Measurements from ENCODE around the gene ASCC1. TPM values are rescaled to one million over a fixed set of nuclear protein-coding genes. Genes with fewer than 3 reads are reported as not detected.
"Not testable (repeated sequence)": the region's sequence is repeated elsewhere in the genome, so short reads cannot be mapped to it uniquely, and the experiment has no call there.

Gene ASCC1
- polyA plus RNA-seq, 4 donors: 40.8 to 49.2 (median 47.8) TPM

DNA sequence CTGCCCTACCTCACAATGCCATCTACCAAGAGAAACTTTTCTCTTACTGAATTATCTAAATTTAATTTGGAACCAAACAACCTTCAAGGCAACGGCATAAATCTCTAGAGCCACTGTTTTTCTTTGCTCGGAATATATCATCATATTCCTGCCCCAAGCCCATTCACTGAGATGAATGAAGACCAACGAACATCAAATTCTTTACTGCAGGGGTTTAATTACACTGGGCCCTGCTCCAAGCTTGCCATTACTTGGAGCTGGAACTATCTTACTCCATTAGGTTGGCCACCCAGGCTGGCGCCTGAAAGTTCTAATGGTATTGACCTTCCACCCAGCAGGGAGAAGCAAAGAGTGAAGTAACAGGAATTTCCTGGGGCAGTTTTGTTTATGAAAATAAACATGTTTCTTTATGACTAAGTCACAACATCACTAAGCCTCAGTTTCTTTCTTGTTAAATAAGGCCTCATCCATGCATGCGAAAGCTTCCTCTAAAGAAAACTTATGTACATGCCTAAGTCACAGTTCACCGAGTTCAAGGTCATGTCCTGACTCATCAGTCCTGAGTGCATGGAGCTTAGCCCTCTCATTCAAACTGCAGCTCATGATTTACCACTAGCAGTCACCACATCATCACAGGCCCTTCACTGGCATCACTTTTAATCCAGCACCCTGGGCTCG is 42.3 kb downstream of the ASCC1 start:
- no peak for DNase-seq (ENCODE audit: low read depth in 4 of 4, low spot score in 3 of 4)

DNA sequence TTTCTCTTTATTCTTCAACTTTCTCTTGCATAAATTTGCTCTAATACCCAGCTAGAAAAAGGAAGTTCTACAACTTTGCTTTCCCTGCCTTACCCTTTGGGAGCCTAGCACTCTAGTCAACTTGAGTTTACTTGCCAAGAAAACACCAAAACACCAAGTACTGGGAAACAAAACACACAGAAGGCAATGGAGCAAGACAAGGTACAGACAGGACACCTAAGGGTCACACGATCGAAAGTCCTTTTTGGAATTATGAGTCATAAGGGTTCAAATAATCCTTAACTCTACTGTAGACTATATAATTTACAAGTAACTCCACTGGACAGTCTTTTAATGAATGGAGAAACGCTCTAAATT is 42.8 kb downstream of the ASCC1 start:
- no peak for DNase-seq (ENCODE audit: low read depth in 4 of 4, low spot score in 3 of 4)

- no peak for DNase-seq (ENCODE audit: low read depth in 4 of 4, low spot score in 3 of 4)
Observed at GRCh38 chr10:72171175-72171630, 44.9 kb downstream of the ASCC1 start.

DNA sequence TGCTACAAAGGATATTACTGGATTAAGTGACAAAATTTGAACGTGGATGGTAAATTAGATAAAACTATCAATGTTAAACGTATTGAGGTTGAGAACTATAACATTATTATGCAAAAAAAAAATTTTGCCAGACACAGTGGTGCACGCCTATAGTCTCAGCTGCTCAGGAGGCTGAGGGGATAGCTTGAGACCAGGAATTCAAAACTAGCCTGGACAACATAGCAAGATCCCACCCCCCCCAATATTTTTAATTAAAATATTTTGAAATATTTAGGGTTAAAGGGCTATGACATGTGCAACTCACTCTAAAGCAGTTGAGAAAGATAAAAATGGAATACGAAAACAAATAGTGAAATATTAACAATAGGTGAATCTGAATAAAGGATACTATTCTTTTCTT is 45.3 kb downstream of the ASCC1 start:
- no peak for DNase-seq (ENCODE audit: low read depth in 4 of 4, low spot score in 3 of 4)

GRCh38 chr10:72170263-72170662 is 45.8 kb downstream of the ASCC1 start:
- no peak for DNase-seq (ENCODE audit: low read depth in 4 of 4, low spot score in 3 of 4)

DNA sequence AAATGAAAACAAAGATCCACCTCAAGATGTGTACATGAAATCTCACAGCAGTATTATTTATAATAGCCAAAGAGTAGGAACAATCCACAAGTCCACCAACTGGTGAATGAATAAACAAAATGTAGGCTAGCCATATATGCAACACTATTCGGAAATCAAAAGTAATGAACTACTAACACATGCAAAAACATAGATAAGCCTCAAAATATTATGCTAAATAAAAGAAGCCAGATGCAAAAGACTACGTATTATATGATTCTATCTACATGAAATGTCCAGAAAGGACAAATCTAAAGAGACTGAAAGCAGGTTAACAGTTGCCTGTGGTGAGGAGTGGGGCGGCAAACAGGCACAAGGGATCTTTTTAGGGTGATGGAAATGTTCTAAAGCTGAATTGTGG is 49.0 kb downstream of the ASCC1 start:
- DNase-seq (ENCODE audit: low read depth in 4 of 4, low spot score in 3 of 4): no peak

DNA sequence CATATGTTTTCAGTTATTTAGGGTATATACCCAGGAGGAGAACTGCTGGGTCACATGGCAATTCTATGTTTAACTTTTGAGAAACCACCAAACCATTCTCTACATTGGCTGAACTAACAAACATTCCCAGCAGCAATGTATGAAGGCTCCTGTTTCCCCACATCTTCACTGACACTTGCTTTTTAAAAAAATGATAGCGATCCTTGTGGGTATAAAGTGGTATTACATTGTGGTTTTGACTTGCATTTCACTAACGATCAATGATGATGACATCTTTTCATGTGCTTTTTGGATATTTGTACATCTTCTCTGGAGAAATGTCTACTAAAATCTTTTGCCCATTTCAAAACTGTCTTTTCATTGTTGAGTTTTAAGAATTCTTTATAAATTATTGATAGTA is 51.5 kb downstream of the ASCC1 start:
- DNase-seq (ENCODE audit: low read depth in 4 of 4, low spot score in 3 of 4): no peak

GRCh38 chr10:72162978-72163377 is 53.1 kb downstream of the ASCC1 start:
- DNase-seq (ENCODE audit: low read depth in 4 of 4, low spot score in 3 of 4): no peak

DNA sequence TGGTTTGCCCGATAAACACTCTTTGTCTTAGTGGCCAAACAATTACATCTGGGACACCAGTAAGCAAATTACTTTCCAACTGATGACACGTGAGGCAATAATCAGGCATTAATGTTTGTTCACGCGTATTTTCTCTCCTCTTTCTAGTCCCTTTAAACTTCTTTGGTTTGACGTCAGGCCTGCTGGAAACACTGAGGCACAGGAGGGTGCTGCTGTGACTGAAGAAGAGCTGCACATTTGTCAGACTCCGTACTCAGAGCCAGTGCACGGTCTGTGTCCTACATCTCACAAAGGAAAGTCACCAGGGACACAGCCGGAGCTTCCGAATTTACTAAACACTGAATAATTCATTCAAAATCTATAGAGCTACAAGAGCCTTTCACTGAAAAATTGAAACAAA is 57.9 kb downstream of the ASCC1 start:
- DNase-seq (ENCODE audit: low read depth in 4 of 4, low spot score in 3 of 4): no peak

- no peak for DNase-seq (ENCODE audit: low read depth in 4 of 4, low spot score in 3 of 4)
Observed at GRCh38 chr10:72156223-72156622, 59.9 kb downstream of the ASCC1 start.

- DNase-seq (ENCODE audit: low read depth in 4 of 4, low spot score in 3 of 4): no peak
Observed at GRCh38 chr10:72152286-72152685, 63.8 kb downstream of the ASCC1 start.

- not testable (repeated sequence) for DNase-seq (ENCODE audit: low read depth in 4 of 4, low spot score in 3 of 4)
Observed at GRCh38 chr10:72150746-72151478, 65.2 kb downstream of the ASCC1 start.

GRCh38 chr10:72147324-72147584 is 68.8 kb downstream of the ASCC1 start:
- DNase-seq (ENCODE audit: low read depth in 4 of 4, low spot score in 3 of 4): not testable (repeated sequence)

DNA sequence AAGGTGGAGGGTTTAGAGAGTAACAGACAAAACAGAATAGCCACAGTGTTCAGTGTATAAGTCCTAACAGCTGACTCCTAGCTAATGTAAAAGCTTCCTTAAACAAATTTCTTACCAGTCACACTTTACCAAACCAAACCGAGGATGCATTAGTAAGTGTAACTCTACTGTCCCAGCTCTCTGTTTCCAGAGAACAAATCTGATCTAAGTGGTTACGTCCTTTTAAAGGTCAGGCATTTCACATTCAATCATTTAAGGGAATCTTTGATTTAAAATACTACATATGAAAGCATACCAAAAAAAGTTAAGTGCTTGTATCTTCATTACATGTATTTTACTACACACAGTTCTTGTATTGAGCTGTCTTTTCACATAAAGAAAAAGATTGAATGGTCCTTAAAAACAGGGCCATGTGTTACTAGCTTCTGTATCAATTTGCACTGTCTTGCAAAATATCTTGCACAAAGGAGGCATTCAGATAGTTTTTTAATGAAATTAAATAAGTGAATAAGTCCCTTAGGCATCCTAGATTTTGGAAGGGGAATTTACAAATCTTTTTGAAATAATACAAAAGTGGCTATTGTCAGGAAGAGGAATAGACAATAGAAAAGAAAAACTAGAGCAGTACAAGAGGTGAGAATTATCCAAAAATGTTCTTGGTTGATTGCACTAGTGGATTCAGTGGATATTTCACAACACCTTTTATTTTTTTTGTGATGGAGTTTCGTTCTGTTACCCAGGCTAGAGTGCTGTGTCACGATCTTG is 69.3 kb downstream of the ASCC1 start:
- DNase-seq (ENCODE audit: low read depth in 4 of 4, low spot score in 3 of 4): no peak

DNA sequence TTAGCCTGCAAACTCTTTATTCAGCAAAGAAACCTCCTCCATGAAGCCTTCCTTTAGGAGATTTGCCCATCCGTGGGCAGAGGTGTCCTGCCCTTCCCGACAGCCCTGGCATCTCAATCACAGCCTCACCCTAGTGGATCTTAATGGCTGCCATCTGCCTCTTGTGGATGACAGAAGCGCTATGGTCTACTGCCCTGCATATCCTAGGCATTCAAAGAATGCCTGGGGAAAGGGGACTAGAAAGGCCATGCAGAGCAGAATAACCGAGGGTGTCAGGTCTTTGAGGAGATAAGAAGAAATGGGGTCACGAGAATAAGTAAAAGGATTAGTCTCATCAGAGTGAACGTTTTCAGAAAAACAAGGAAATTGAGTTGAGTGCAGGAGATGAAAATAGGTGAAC is 70.0 kb downstream of the ASCC1 start:
- no peak for DNase-seq (ENCODE audit: low read depth in 4 of 4, low spot score in 3 of 4)

DNA sequence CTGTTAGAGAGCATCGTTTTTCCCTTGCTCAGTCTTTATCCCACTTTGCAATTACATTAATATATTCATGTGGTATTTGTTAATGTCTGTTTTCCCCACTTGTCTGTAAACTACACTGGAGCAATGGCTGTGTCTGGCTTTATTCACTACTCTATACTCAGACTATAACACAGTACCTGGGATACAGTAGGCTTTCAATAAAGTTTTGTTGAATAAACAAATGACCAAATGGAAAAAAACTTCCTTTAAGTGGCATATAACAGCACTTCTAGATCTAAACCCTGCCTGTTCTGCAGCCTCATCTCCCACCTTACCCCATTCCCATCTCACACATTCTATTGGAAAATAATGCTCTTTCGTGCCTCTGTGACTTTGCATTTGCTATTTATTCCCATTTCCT is 70.4 kb downstream of the ASCC1 start:
- no peak for DNase-seq (ENCODE audit: low read depth in 4 of 4, low spot score in 3 of 4)

GRCh38 chr10:72140850-72141249 is 75.2 kb downstream of the ASCC1 start:
- no peak for DNase-seq (ENCODE audit: low read depth in 4 of 4, low spot score in 3 of 4)

DNA sequence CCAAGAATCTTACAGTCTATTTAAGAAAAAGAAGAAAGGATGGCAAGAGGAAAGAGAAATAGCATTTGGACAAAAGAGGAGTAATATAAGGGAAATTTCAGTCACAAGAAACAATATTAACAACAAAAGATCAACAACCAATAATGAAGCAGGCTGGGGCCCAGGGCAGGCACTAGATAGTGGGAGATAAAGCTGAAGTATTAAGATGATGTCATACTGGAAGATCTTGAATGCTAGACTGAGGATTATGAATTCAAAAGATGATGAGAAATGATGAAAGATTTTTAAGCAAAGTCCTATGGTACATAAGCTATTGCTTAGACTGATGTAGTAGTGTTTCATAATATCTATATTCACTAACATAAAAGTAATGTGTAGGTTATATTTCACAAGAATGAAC is 75.9 kb downstream of the ASCC1 start:
- no peak for DNase-seq (ENCODE audit: low read depth in 4 of 4, low spot score in 3 of 4)

DNA sequence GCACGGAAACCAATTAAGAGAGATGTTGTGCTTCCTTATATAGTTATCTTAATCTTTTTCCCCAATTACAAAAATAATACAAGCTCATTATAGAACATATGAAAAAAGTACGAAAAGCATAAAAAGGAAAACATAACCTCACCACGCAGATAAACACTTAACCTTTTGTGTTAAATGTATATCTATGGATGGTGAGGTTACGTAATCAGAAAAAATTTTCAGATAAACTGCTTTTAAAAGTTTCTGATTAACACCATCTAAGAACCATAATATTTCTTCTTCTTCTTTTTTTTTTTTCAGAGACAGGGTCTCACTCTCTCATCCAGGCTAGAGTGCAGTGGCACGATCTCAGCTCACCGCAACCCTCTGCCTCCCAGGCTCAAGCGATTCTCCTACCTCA is 78.5 kb downstream of the ASCC1 start:
- DNase-seq (ENCODE audit: low read depth in 4 of 4, low spot score in 3 of 4): no peak

DNA sequence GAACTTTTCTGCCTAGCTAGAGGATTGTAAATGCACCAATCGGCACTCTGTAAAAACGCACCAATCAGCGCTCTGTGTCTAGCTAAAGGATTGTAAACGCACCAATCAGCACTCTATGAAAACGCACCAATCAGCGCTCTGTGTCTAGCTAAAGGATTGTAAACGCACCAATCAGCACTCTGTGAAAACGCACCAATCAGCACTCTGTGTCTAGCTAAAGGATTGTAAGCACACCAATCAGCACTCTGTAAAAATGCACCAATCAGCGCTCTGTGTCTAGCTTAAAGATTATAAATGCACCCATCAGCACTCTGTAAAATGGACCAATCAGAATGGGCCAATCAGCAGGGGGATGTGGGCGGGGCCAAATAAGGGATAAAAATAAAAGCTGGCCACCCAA is 79.9 kb downstream of the ASCC1 start:
- DNase-seq (ENCODE audit: low read depth in 4 of 4, low spot score in 3 of 4): not testable (repeated sequence)

DNA sequence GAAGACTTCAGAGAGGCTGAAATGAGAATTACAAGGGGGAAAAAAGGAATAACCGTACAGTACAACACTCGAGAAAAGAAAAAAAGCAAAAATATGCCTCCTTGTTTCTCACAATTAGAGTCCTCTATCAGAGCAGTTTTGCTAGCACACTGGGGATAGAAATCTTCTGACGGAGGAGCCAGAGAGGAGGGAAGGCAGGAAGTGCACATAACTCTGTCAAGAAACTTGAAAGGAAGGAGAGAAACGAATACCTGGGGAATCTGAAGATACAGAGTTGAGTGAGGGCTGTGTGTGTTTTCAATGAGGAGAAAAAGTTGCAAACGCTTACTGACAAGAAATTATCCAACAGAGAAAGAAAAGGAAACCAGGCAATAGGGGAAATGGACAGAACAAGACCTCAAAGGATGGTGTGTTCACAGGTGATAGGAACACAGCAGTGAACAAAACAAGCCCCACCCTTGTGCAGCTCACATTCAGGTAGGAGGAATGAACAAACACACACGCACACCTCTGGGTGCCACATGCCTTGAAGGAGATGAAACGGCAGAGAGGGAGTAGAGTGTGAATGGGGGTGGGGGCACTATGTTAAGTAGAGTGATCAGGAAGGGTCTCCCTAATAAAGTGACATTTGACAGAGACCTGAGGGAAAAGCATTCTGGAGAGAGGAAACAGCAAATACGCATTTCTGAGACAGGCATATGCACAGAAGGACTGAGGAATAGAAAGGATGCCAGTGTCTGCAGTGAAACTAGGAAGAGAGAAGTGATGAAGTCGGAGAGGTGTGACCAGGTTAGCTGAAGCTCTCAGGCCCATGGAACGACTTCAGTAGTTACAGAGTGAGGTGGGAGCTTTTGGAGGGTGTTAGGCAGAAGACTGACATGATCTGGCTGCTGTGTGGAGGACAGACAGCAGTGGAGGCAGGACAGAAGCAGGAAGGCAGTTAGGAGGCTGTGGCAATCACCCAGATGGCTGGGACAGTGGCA is 81.0 kb downstream of the ASCC1 start:
- DNase-seq (ENCODE audit: low read depth in 4 of 4, low spot score in 3 of 4): no peak

Data from right renal pelvis (tissue), 4 donors.